Testis (tissue), 2 donors: ENCODE data around the gene EFCAB12.

Source experiments
- CTCF ChIP-seq, 3 experiments: fragments of 450-650 bp in 2 of 3; fragments of 200-600 bp in 1 of 3; sonication (generic) in 1 of 3; IDR thresholded peaks; one replicate each; pipeline ENCODE4 v1.5.1; 2016 to 2019; ENCODE audit warnings: antibody characterized with exemption in 3 of 3, mild to moderate bottlenecking in 2 of 3, moderate library complexity in 1 of 3
- POLR2A ChIP-seq: fragments of 450-650 bp; IDR thresholded peaks from one replicate; pipeline ENCODE4 v1.6.1; 2017; ENCODE audit warnings: antibody characterized with exemption, mild to moderate bottlenecking, moderate library complexity

- no peak for TF ChIP-seq CTCF (IDR thresholded peaks at IDR 0.05)
- TF ChIP-seq POLR2A, result no peak
Measured at GRCh38 chr3:129399895-129400357, 28.5 kb downstream of the EFCAB12 start.
